LoVo (cell line): ENCODE data around the gene KCNJ12.
"Not testable (repeated sequence)": the region's sequence is repeated elsewhere in the genome, so short reads cannot be mapped to it uniquely, and the experiment has no call there.

Experiments
- DNase-seq: peaks from one replicate; pipeline ENCODE4 v3.0.0-alpha.2; 2016; ENCODE audit warnings: low spot score

Gene KCNJ12

DNA sequence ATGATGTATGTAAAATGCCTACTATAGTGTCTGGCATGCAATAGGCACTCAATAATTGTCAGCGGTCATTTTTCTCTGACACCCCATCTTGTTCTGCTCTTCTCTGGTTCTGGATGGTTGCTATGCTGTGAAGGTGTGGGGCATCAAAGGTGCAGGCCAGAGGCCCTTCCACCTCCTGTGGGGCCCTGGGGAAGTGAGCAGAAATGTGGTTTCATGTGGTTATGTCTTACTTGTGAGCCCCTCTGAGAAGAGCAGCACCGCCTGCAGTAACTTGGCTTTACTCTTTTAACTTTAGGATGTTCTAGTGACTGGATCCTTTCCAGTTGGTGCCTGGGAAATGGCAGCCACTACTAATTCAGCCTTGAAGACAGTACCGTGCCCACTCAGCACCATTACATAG is 32.1 kb downstream of the KCNJ12 start:
- not testable (repeated sequence) for DNase-seq

DNA sequence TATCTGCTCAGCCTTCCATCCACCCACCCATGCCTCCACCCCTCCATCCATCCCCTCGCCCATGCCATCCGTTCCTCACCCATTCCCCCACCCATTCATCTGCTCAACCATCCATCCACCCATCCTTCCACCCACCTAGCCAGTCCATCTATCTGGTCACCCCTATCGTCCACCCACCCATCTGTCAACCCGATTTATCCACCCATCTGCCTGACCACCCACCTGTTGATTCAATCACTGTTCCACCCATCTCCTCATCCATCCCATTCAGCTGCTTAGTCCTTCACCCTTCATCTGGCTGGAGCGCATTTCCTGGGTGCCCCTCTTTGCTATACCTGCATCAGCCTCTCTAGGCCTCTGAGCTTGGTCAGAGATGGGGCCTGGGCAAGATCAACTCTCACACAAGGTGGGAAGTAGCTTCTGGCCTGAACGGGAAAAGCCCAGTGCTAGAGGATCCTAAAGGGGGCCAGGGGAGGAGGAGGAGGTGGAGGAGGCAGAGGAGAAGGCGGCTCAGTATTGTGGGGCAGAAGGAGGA is 32.7 kb downstream of the KCNJ12 start:
- DNase-seq, result not testable (repeated sequence)

DNA sequence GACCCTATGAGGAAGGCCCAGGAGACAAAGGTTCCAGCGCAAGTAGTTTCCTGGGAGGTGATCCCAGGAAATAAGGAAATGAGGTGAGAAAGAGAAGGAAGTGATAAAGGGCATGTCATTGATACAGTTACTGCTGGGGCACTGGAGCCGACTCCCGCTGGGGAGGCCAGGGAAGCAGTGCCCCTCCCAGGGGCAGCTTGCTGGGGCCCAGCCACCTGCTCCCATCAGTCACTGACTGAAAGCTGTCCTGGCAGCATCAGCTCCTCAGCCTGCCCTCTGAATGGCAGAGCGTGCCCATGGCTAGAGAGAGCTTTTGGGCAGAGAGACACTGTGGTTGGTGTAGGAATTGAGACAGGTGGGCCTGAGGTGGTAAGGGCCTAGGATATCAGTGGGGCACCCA is 33.2 kb downstream of the KCNJ12 start:
- DNase-seq, result not testable (repeated sequence)

DNA sequence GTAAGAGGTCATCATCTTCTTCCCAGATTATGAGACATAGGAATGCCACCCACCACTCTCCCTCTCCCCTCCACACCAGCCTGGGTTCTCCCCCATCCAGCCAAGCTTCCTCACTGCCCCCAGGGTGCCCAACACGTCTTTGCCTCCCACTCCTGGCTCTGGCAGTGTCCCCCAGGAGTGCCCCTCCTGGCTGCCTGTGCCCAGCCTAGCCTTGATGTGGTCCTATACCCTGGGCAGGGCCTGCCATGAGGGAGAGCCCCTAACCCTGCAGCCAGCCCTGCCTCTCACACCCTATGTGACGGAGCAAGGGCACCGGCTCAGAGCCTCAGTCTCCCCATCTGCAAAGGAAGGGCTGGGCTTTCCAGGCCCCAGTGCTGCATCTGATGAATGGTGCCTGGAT is 33.8 kb downstream of the KCNJ12 start:
- not testable (repeated sequence) for DNase-seq

DNA sequence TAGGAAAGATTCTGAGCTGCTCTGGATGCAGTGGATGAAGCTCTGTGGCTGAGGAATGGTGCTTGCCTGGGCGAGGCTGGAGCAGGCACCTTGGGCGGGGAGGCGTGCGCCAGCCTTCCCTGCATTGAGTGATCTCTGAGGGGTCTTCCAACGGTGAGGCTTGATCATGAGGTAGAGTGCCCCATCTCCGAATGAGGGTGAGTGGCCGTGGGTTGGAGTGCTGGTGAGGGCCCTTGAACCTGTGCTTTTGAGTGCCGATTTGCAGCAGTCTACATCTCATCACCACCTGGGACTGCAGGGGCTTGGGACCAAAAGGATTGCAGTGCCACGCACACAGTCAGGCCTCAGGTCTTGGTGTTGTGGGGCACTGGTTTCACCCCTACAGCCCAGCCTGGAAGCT is 34.2 kb downstream of the KCNJ12 start:
- not testable (repeated sequence) for DNase-seq

DNA sequence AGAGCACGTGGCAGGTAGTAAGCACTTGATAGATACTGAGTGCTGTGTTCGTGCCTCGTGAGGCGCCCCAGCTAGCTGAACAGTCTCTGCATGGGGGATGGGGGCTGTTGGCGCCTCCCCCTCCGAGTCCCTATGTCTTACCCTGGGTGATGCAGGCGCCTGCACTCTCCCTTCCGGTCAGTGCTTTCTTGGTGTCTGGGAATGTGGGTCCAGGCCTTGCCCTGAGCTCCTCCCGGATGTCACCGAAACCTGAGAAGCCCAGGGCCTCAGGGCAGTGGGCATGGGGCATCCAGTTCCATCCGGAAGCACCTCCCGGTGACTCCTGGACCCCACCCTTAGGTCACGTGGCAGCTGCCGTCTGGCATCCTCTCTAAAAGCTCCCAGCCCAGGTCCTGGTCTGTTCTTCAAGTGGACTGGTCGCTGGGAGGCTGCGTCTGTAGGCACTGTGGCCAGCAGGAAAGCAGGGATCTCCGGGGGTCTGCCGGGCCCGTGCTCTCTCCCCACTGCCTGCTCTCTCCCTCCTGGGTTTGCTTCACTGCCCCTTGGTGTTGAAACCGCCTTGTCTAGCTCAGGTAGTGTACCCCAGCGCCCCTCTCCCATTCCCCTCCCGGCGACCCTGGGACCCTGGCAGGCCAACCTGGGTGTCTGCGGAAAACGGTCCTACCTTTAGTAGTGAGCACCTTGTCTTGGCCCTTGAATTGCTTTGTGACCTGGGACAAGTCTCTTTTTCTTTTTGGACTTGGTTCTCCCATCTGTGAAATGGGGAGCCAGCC is 34.9 kb downstream of the KCNJ12 start:
- DNase-seq, result not testable (repeated sequence)

DNA sequence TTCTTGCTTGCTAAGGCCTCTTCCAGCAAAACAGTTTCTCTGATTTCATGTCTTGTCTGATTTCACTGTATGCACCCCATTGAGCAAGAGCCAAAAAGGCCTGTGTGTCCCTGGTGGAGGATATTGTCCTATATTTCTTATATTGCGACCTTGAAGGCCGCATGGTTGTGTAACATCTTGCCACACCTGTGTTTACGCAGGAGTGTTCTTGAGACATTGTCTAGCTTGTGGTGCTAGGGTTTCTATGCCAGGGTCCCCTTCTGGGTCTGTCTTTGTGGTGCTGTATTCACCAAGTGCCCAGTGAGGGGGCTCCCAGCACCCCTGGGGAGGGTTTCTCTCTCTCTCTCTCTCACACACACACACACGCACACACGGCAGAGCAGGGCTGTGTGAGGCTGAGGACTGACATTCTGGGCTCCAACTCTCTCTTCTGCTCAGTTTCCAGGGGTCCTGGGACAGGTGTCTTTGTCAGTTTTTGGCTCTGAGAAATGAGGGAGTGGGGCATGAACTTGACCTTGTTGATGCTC is 35.6 kb downstream of the KCNJ12 start:
- not testable (repeated sequence) for DNase-seq

DNA sequence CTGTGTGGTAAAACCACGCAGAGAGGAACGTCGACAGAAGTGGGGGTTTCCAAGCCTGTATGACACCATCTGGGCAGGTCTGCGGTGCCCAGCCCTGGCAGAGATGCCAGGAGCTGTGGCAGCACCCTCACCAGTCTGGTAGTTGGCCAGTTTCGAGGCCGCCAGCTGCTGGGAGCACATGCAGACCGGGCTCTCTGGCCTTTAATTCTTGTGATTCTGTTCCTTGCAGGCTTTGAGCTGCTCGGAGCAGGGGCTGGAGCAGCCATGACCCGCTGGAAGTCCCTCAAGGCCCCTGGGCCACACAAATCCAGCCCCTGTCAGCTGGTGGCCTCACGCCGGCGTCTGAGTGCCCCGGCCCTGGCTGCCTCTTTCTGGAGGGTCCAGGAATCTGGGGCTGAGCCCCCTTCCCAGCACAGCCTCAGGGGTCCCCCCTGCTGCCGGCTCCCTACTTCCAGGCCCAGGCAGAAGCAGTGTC is 36.1 kb downstream of the KCNJ12 start:
- DNase-seq, result not testable (repeated sequence)

DNA sequence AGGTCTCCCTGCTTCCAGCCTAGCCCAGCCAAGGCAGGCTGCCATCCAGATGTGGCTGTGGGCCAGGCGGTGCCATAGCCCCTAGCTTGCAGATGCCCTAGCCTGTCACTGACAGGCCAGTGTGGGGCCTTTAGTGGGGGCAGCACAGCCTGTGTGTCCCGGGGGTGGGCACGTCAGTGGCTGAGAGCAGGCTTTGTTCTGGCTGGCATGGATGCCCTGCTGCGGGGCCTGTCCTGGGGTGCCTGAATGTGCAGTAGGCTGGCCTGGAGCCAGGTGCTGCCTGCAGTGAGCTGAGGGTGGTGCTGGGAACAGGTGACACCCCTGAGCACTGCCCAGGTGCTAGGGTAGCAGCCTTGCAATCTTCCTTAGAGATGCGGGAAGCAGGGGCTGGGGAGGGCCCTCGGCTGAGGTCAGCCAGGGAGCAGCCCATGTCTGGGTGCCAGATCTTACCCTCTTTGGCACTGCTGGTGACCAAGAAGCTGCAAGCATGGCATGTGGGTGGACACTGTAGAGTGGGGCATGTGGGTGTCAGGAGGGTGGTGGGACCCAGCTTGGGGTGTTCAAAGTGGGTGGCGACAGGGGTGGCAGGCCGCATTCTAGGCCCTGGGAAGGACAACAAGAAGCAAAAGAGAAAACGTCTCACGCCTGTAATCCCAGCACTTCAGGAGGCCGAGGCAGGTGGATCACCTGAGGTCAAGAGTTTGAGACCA is 37.6 kb downstream of the KCNJ12 start:
- not testable (repeated sequence) for DNase-seq

DNA sequence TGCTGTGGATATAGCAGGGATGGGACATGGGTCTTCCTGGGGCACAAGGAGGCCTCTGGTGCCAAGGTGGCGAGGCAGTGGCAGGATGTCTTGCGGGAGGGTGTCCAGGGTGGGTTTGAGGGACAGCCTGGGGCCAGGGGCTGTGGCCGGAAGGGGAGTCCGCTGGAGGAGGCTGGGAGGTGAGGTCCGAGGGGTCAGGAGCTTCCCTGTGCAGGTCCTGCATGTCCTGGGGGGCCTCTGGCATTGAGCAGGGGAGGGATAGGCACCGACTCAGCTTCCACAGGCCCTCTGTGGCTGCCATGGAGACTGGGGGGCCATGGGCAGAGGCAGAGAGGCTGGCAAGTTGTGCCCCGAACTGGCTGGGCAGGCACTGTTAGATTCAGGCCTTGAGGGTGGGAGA is 38.5 kb downstream of the KCNJ12 start:
- DNase-seq, result not testable (repeated sequence)

DNA sequence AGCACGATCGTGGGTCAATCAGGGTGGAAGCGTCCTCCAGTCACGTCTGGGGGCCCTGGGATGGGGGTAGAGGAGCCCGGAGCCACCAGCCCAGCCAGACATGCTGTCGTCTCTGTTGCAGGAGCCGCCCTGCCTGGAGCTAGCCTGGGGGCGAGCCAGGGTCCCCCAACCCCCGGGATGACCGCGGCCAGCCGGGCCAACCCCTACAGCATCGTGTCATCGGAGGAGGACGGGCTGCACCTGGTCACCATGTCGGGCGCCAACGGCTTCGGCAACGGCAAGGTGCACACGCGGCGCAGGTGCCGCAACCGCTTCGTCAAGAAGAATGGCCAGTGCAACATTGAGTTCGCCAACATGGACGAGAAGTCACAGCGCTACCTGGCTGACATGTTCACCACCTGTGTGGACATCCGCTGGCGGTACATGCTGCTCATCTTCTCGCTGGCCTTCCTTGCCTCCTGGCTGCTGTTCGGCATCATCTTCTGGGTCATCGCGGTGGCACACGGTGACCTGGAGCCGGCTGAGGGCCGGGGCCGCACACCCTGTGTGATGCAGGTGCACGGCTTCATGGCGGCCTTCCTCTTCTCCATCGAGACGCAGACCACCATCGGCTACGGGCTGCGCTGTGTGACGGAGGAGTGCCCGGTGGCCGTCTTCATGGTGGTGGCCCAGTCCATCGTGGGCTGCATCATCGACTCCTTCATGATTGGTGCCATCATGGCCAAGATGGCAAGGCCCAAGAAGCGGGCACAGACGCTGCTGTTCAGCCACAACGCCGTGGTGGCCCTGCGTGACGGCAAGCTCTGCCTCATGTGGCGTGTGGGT is 39.2 kb downstream of the KCNJ12 start:
- not testable (repeated sequence) for DNase-seq

DNA sequence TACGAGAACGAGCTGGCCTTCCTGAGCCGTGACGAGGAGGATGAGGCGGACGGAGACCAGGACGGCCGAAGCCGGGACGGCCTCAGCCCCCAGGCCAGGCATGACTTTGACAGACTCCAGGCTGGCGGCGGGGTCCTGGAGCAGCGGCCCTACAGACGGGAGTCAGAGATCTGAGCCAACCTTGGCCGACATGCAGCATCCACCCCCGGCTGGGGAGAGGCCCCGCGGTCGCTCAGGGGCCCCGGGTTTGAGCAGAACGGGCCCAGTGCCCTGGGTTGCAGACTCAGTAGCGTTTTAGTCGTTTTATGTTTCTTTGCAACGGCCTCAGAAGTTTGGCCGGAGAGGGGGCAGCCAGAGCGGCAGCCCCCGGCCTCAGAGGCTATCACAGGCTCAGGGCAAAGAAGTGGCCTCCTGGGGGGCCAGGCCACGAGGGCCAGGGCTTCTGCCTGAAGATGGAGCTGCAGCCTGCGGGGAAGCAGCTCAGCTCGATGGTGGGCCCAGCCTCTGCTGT is 40.4 kb downstream of the KCNJ12 start:
- DNase-seq, result not testable (repeated sequence)

DNA sequence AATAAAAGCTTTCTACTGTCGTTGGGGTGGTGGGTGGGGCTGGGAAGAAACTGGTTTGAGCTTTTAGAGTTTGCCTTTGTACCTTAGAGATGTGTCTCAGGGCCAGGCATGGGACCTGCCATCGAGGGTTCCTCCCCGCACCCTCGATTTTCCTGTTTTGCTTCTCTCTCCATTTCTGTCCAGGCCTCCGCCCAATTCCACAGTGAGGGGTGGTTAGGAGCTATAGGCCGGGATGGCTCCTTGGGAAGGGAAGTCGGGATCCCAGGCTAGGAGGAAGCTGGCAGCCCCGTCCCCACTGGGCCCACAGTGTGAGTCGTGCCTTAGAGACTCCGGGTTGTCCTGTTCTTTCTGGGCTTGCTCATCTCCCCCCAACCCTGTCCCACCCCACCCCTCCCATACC is 41.2 kb downstream of the KCNJ12 start:
- not testable (repeated sequence) for DNase-seq

DNA sequence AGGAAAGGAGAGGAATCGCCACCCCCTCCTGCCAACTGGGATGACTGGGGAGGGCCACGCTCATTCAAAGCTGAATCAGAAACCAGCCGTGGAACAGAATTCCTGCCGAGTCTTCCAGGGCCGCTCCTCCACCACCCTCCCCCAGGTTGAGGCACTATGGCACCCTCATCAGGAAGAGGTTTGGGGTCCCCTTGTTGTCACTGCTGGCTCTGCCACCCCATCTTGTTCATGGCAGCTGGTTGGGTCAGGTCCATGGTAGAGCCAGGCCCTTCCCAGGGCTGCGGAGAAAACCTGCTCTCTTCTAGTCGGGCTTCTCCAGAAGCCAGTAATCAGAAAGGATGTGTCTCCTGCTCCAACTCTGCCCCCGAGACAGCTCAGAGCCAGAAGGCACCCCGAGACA is 41.8 kb downstream of the KCNJ12 start:
- no peak for DNase-seq

DNA sequence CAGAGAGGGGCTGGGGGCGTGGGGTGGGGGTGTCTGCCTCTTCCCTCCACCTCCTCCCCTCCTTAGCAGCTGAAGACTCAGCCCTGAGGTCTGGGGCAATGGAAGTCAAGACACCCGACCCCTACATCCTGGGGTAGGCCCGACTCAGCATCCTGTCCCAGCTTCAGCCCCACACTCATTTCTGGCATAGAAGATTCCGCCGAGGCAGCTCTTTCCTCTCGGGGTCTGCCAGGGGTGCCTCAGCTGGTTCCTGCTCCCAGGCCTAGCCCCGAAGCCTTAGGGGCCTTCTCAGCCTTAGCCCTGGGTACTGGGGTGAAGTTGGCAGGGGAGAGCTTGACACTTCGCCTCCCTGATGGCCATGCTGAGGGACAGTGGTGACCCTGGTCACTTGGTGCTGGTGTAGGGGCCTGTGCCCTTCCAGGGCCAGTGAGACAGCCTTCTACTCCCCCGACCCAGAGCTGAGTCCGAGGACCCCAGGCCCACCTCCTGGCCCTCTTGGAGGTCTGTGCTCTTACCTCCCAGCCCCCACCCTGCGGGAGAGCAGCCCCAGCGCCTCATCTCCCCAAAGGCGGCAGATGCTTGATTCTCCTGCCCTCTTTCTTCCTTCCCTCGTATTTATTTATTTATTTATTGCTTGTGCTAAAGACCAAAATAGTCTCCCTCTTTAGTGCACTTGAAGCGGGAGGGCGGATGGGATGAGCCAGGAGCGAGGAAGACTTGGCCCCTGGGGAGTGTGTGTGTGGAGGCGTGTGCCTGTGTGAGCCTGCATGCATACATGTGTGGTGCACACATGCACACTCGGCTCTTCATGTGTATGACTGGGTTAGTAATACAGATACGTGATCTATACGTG is 42.5 kb downstream of the KCNJ12 start:
- DNase-seq, result no peak

DNA sequence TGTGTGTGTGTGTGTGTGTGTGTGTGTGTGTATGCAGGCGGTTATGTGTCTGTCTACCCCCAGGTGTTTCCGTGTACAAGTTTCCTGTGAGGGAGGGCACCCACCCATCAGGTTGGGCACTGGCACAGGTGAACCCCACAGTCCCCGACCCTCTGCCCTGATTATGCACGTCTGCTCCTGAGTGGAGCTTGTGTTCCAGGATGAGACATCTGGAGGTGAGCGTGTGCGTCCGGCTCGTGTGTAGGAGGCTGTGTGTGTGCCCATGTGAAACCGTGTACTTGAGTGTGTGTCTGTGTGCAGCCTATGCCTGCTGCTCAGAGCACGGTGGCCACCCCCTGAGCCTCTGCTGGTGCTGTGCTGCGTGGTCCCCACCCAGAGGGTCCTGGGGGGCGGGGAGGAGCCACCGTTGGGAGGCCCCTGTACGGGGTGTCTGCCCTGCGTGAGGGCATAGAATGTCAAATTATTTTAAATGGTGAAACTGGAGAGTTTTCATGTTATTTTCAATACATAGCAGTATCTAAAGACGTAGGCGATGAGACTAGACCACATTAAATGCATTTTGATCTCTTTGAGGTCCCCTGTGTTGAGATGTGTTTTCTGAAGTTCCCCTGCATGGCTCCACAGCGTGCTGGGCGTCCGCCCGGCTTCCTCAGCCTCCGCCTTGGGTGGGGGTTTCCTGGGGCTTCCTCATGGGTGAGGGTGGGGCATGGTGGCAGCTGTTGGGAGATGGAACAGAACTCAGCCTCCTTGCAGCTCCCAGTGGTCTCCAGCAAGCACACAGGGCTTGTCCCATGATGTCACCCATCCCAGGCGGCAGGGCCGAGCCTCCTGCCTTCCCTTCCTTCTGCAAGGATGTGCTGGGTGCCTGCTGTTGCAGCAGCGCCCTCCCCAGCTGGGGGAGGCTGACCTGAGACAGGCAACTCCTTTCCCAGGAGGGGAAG is 43.4 kb downstream of the KCNJ12 start:
- no peak for DNase-seq

DNA sequence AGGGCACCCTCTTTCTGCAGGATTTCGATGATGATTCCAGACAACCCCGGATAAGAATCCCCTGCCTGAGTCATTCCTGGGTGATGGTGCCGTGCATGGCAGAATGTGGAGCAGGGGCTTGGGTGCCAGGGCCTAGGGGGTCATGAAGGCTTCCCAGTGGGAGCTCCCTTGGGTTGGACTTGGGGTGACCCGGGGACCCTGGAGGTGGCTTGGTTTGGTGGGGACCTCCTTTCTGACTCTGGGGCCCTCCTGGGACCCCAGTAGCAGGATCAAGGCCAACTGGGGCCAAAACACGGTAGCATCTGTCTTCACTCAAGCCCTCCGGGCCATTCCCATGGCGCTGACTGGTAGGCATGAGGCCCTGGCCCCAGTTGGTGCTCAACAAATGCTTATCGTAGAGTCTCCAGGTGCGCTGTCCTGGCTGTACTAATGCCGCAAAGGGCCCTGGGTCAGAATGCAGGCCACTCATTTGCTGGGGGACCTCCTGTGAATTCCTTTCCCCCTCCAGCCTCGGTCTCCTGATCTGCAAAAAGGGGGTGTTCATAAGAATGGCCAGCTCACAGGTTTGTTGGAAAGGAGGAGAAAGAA is 44.4 kb downstream of the KCNJ12 start:
- DNase-seq, result not testable (repeated sequence)

DNA sequence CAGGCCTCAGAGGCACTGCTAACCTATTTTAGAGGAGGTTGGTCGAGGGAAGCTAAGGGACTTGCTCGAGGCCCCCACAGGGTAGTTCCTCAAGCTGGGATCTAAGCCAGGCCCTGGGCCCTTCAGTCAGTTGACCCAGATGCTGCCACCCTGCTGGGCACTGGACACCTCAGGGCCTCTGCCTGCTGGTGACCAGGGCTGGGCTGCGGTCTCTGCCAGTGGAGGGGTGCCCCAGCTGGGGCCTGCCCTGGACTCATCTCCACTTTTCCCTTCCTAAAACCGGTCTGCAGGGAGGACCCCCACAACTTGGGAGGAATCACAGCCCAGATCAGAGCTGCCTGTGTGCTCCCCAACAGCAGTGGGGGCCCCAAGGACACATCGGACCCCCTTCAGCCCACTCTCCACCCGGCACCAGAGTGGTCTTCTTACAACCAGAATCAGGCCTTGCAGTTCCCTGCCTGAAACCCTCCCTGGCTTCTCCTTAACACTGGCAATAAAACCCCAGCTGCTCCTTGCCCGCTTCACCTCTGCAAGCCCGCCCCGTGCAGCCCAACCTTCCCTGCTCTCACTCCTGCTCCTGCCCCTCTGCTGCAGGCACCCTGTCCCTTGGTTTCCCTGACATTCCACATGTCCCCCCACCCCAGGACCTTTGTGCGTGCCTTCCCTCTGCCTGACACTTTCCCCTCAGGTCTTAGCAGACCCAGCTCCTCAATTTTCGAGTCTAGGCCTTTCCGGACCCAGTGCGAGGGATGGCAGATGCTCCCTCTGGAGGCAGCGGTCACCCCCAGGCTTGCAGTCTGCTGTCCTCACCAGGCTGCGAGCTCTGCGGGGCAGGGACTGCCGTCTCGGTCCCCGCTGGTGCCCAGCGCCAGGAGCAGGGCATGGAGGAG is 45.5 kb downstream of the KCNJ12 start:
- DNase-seq, result not testable (repeated sequence)
